GM19025 (cell line): ENCODE results near the gene MICAL2.

Experiments used
- ATAC-seq: cut with Tn5 transposase; IDR thresholded peaks from one replicate; pipeline ENCODE4 v1.9.1; 2021; ENCODE audit warnings: mild to moderate bottlenecking, low read depth, moderate library complexity; ENCODE audit not compliant: unreplicated experiment

MICAL2 gene

DNA sequence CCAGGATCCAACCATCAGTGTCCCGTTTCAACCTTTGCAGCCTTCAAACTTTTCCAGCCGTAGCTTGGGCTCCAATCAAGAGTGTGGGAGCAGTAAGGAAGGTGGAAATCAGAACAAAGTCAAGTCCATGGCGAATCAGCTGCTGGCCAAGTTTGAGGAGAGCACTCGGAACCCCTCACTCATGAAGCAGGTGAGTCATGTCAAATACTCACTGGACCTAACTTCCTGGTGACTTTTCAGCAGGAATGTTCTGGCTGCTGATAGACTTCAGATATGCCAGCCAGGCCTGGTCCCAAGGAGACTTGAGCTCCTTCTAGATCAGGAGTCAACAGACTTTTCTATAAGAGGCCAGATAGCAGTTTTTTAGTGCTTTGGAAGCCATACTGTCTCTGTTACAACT, 129.0 kb downstream of the MICAL2 start:
- no peak for ATAC-seq

DNA sequence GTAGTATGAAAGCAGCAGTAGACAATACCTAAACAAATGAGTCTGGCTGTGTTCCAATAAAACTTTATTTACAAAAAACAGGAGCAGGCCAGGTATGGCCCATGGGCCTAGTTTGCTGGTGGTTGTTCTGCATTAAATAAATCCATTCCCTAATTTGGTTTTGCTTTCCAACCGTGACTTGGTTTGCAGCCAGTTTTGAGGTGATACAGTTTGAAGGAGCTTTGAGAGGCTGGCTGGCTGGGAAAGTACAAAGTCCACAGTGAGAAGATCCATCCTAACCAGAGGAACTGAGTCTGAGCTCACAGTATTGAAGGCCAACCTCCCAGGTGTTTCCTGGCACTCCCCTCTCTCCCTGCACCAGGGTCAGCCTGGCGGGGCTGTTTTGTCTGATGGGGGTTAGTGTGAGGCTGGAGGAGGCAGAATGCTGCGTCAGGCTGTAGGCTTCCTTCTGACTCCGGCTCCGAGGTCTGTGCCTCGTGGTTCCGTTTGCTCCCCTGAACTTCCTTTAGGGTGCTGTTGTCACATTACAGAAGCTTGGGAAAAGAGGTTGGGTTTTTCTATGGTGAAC, 129.5 kb downstream of the MICAL2 start:
- no peak for ATAC-seq

DNA sequence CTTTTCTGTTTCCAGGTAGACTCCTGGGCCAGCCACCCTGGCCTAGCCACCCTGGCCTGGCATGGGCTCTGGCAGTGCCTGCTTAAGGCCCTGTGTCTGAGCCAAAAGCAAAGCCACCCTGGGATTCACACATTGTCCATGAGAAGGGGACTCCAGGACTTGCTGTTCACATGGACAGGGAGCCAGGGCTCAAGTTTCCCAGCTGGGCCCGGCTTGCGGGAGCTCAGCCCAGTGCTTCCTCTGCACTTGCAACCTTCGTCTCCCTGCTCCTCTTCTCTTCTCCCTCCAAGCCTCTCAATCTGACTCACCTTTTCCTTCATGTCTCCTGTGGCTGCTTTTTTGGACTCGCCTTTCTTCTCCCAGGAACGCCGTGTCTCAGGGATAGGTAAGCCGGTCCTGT, 130.3 kb downstream of the MICAL2 start:
- no peak for ATAC-seq

DNA sequence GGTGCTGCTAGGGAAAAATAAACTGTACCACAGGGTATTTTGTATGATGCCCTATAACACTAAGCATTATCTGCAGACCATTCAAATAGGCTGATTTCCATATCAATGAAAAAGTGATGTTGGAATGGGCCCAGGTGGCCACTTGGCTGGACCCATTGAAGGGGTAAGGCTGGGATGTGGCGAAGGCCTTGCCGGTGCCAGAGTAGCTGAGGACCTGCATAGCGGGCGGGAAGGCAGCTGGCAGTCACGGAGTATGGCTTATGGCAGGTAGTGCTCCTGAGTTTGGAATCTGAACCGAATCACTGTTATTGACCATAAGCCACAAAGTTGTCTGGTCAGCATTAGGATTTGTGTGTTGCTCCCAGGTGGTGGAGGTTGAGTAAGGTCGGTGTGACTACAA, 131.0 kb downstream of the MICAL2 start:
- ATAC-seq: no peak

DNA sequence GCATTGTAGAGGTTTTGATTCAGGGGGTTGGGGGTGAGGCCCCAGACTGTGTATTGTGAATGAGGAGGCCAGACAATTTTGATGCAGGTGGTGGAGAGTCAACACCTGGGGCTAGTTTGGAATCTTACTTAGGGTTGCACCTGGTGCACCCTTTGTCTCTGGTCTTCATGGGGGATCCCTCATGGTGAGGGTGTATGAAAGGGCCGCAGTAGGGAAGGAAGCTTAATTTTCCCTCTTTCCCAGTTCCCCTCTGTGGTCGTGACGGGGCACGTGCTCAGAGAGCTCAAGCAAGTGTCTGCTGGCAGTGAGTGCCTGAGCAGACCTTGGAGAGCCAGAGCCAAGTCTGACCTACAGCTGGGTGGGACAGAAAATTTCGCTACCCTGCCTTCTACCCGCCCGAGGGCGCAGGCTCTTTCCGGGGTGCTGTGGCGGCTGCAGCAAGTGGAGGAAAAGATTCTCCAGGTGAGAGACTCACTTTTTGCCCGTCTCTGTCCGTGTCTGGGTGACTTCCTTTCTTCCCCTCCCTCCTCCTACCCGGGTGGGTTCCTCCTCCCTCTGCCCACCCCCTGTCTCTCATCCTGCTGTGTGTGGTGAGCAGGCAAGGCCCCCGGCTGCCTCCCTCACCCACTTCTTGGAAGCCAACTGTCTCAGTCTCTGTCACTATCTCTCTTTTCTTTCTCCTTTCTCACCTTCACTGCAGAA, 131.7 kb downstream of the MICAL2 start:
- ATAC-seq: no peak

DNA sequence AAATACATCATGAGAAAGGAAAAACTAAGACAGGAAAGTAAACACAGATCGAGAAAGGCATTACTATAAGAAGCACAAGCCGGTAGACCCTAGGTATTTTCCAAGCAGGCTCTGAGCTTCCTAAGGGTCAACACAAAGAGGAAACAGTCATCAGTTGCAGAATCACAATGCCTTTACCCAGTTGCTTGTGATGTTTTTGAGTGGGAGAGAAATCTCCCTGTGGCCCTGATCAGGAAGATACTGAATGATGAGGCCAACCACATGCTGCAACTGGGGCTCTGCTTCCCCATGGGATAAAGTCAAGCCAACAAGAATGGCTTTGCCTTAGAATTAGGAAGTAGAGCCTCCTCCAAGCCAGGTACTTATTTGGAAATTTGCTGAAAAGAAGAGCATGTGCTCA, 132.6 kb downstream of the MICAL2 start:
- ATAC-seq: no peak

DNA sequence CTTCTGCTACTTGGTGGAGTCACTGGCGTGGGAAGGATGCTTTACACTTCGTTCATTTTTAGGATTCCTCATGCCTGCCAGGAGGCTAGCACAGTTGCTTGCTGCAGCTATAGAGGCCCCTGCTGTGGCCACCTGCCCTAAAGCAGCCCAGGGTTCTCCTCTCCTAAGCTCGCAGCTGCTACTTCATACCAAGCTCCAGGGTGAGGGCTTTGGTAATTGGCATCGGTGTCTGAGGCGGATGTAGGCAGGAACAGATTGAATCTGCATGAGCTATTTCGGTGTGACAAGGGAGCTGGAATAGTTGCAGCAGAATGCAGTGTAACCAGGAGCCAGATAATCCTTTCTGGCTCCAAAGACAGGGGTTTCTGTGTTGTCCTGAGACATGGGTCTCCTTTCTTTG, 133.1 kb downstream of the MICAL2 start:
- no peak for ATAC-seq

DNA sequence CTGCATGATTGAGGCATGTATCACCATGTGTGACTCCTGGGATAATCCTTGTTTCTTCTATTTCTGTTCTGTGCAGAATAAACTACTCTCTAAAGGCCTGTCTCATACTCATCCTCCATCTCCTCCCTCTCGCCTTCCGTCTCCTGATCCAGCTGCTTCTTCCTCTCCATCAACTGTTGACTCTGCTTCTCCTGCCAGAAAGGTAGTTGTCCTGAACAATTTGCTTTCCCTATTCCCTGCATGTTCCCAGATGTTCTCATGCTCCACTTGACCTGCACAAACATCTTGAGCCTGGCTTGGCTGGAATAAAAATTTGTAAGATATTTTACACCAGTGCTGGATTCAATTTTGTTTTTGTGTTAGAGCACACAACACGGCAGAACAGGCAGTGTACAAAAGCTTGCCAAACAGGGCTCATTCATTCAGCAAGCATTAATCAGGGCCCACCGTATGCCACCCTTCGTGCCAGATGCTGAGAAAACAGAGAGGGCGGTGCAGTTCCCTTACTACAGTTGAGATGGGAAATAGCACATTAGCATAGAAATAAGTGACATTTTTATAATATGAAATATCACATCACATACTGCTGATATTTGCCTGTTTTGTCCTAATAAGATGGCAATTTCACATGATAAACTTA, 133.6 kb downstream of the MICAL2 start:
- ATAC-seq: no peak

DNA sequence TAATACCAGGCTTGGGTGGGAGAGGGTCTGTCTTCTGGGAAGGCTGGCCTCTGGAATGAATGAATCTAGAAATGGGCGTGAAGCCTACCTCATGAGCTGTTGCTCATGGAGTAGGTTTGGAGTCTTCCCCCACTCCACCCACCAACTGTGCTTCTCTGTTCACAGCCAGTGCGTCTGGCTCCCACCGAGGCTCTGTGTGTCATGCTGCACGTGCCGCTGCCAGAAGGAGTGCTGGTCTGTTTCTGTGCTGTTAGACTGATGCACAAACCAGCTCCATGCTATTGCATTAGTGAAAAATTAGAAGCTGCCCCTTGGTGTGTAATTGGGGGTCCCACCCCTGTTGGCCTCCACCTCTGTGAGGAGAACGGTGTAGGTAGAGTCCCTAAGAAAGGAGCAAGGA, 134.7 kb downstream of the MICAL2 start:
- ATAC-seq: no peak

DNA sequence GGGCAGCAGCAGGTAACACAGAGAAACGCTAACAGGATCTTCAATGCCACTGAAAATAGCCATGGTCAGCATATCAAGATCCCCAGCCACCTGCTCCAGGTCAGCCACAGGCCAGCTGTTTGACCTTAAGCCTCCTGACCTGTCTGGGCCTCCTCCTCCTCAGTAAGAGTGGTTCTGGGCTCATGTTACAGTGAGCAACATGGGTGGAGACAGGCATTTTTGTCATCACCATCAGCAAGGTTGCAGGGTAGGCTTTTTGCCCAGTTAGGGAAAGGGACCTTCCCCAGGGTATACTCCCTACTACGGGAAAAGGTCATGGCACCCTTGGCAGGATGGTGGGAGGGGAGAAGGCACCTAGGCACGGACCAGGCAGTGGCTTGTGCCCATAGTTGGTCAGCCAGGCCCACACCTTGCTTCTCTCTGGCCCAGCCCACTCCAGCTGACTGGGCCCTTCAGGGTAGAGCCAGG, 135.2 kb downstream of the MICAL2 start:
- ATAC-seq: no peak

DNA sequence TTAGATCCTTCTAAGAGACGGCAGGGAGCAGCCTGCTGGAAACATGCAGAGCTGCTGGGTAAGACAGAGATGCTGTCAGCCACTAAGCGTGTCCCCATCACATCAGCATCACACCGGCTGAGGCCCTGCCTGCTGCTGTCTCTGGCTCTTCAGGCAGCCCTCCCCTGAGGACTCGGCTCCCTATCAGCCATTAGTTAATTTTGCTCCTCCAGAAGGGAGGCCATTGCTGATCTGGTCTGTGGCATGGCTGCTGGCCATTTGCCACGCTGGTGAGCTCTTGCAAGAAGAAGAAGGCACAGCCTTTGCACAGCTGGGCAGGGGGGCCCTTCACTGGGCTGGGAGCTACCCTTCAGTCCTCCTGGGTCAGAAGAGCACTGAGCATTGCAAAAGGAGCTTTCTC, 135.8 kb downstream of the MICAL2 start:
- no peak for ATAC-seq

DNA sequence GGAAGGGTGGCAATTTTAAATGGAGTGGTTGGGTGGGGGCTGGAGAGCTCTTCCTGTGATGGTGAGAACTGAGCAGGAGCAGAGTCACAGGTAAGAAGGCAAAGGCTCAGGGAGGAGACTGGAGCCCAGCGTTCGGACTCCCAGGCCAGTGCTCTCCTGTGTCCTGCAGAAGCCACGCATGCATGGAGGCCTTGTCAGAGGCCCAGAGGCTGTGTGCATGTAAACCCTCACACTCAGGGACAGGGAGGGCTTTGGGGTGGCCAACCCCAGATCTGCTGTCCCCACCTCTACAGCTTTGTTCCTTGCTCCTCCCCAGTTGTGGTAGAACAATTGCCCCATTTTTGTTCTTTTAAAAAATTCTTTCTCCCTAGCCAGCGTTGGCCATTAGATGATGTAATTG, 136.6 kb downstream of the MICAL2 start:
- ATAC-seq: no peak

DNA sequence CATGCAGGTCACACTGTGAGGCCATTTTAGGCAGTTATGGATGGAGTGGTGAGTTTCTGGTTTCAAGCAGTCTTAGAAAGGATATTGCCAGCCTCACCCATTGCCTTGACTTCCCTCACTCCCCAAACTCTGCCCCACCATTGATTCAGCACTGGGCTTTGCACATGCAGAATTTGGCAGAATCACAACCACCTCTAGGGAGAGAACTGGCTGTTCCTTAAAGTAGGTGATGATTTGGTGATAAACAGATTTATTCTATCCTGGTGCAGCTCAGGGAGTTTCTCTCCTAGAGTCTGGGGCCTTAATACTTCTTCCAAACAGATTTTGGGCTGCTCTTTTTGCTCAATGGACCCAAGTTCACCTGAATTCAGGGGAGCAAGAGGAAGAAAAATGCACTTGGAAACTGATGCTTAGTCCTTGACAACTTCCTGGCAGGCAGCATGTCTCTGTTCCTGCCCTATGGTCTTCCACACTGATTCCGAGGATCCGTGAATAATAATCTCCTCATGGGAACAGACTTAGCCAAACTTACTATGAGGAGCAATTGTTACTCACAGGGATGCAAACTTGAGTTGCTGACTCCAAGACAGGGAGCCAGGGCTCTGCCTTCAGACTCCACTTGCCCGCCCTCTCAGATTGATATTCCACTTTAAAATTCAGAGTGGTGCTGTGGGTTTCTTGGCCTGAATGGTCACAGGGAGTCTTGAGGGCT, 137.3 kb downstream of the MICAL2 start:
- ATAC-seq: no peak

DNA sequence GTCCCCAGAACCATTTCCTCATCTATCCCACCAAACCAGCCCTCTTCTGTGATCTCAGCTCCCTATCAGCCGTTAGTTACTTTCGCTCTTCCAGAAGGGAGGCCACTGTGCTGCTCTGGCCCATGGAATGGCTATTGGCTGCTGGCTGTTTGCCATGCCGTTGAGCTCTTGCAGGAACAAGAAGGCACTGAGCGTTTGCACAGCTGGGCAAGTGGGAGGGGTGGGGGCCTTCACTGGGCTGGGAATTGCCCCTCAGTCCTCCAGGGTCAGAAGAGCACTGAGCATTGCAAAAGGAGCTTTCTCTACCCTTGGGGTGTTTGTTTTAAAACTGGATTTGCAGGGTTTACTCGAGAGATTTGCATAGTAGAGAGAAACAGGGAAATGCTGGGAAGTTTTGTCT, 137.9 kb downstream of the MICAL2 start:
- no peak for ATAC-seq

DNA sequence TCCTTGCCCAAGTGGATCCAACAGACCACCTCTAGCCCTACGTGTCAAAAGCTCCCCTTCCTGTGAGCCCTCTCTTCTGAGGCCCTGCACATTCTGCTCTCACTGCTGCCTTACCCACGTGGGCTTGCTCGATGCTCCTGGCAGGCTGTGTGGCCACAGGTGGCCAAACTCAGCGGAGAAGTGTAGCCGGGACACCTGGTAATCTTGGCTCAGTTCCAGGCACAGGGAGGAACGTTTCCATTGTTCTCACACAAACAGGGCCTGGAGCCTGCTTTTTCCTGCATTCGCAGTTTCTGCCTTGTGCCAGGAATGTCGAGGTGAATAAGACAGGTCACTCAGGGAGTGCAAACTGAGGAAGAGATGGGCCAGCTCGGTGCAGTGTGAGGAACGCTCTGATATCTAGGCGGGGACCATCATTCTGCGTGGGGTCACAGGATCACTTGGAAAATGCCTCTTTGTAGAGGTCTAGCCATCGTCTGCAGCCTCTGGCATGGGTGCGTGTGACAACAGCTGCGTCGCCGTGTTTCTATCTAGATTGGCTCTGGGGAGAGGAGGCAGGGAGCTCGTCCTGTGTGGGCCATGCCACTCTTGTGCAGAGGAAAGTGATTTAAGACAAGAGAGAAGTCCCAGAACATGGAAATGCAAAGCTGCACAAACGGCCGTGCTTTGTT, 139.3 kb downstream of the MICAL2 start:
- ATAC-seq: no peak

DNA sequence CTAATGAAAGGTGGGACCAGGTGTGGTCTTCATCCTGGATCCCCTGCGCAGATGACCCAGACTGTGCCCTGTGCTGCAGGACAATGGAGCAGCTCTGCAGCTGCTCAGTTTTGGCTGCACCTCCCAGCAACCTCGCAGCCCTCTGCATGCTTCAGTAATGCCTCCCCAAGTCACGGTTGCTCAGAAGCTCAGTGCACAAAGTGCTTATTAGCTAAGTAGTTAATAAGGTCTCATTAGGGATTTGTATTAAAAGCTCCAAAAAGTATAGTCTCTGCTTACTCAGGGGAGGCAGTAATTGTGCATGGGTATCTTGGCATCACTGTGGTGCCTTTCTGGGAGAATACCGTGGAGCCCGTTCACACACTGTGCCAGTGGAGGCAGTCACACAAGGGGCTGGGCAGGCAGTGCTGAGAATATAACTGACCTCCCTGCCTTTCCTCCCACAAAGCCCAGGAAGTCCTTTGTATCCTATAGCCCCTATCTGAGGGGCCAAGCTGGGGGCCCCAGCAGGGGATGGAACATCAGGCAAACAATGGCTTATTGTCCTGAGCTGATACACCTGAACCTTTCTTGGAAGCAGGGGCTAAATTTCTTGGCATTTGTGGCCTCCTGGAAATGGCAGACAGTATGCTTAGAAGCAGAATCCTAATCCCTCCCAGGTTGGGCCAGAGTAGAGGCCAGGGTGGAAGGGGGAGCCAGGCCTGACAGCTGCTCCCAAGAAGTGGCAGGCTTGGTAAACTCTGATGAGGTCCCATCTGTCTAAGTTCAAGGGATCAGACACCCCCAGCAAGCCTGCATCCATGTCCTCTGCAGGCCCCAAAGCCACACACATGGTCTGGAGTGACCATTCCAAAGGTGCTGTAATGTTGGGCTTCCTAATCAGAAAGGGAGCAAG, 141.5 kb downstream of the MICAL2 start:
- ATAC-seq: no peak

DNA sequence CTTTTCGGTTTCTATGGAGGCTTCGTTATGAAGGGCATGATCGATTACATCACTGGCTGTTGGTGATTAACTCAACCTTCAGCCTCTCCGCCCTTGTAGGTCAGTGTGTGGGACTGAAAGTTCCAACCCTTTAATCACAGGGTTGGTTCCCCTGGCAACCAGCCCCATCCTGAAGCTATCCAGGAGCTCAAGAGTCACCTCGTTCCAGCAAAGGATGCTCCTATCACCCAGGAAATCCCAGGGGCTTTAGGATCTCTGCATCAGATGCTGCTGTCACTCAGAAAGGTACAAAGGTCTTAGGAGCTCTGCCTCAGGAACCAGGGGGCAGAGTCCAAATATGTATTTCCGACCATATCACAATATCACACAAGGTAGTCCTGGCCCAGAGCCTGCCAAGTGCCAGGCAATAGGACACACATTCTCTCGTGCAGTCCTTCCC, 143.5 kb downstream of the MICAL2 start:
- no peak for ATAC-seq

DNA sequence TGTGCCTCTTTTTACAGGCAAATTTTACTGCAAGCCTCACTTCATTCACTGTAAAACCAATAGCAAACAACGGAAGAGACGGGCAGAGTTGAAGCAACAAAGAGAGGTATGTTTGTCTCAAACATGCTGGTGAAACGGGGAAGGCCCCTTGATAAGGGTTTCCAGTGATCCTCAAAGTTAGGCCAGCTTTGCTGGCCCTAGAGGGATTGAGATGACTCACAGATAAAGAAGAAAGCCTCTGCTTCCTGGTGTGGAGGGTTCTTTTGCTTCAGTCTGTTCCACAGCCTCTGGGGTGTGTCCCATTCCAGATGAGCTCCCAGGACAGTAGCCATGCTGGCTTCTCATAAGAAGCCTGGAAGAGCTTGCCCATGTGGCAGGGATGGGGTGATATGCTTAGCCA, 148.1 kb downstream of the MICAL2 start:
- ATAC-seq: no peak

DNA sequence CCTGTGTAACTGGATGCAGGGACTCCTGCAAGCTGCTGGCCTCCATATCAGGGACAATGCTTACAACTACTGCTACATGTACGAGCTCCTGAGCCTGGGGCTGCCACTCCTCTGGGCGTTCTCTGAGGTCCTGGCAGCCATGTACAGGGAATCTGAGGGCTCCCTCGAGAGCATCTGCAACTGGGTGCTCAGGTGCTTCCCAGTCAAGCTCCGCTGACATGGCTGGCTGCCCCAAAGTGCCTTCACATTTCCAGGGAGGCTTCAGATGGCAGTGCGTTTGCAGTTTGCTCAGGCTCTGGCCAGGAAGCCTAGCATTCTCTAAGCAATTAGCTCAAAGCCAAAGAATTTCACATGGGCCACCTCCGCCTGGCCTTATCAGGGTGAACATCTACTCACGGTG, 149.6 kb downstream of the MICAL2 start:
- no peak for ATAC-seq
